HepG2 (cell line): ENCODE results near the gene FSD1. TPM values are rescaled to one million over a fixed set of nuclear protein-coding genes. Genes with fewer than 3 reads are reported as not detected.

Experiments used
- CBX1 ChIP-seq: IDR thresholded peaks from one replicate; pipeline ENCODE4 v1.6.1; 2016; ENCODE audit warnings: antibody characterized with exemption, low read depth
- KLF9 ChIP-seq: IDR thresholded peaks from 2 replicates; pipeline ENCODE4 v1.6.1; 2016; ENCODE audit warnings: low read depth
- MEIS1 ChIP-seq: sonication (generic); formaldehyde crosslinking; IDR thresholded peaks from 2 replicates; pipeline ENCODE4 v1.9.0; 2021; ENCODE audit warnings: mild to moderate bottlenecking, missing genetic modification reagents, moderate library complexity, borderline replicate concordance
- MTF1 ChIP-seq: sonication (generic); formaldehyde crosslinking; IDR thresholded peaks from 2 replicates; pipeline ENCODE4 v1.5.0; 2020; ENCODE audit warnings: missing genetic modification reagents
- NRL ChIP-seq: sonication (generic); formaldehyde crosslinking; IDR thresholded peaks from 2 replicates; pipeline ENCODE4 v1.5.0; 2020; ENCODE audit warnings: missing genetic modification reagents, mild to moderate bottlenecking, moderate library complexity, borderline replicate concordance
- PHF20 ChIP-seq: sonication (generic); formaldehyde crosslinking; IDR thresholded peaks from 2 replicates; pipeline ENCODE4 v1.5.0; 2020; ENCODE audit warnings: mild to moderate bottlenecking, missing genetic modification reagents
- STAT5B ChIP-seq: sonication (generic); formaldehyde crosslinking; IDR thresholded peaks from 2 replicates; pipeline ENCODE4 v1.4.0; 2020; ENCODE audit warnings: missing genetic modification reagents
- ZBTB26 ChIP-seq: IDR thresholded peaks from 2 replicates; pipeline ENCODE4 v1.6.1; 2016; ENCODE audit warnings: missing compliant biosample characterization, missing genetic modification reagents, borderline replicate concordance
- ZNF10 ChIP-seq: sonication (generic); formaldehyde crosslinking; IDR thresholded peaks from 2 replicates; pipeline ENCODE4 v1.4.0; 2020; ENCODE audit warnings: mild to moderate bottlenecking, low read depth, missing genetic modification reagents, borderline replicate concordance
- ZNF280D ChIP-seq: sonication (generic); formaldehyde crosslinking; IDR thresholded peaks from 2 replicates; pipeline ENCODE4 v1.5.1; 2020; ENCODE audit warnings: mild to moderate bottlenecking, missing genetic modification reagents
- ZNF292 ChIP-seq: sonication (generic); formaldehyde crosslinking; IDR thresholded peaks from 2 replicates; pipeline ENCODE4 v1.8.1; 2022; ENCODE audit warnings: mild to moderate bottlenecking, low read depth, missing genetic modification reagents, borderline replicate concordance
- ZNF512B ChIP-seq: sonication (generic); formaldehyde crosslinking; IDR thresholded peaks from 2 replicates; pipeline ENCODE4 v1.5.1; 2020; ENCODE audit warnings: missing genetic modification reagents, mild to moderate bottlenecking, borderline replicate concordance
- ZNF574 ChIP-seq: sonication (generic); formaldehyde crosslinking; IDR thresholded peaks from 2 replicates; pipeline ENCODE4 v1.4.0; 2020; ENCODE audit warnings: missing genetic modification reagents
- ZNF713 ChIP-seq: sonication (generic); formaldehyde crosslinking; IDR thresholded peaks from 2 replicates; pipeline ENCODE4 v1.4.0; 2020; ENCODE audit warnings: mild to moderate bottlenecking, missing genetic modification reagents
- ZNF724P ChIP-seq: sonication (generic); formaldehyde crosslinking; IDR thresholded peaks from 2 replicates; pipeline ENCODE4 v1.8.0; 2022; ENCODE audit warnings: missing genetic modification reagents, borderline replicate concordance
- ZNF775 ChIP-seq: sonication (generic); formaldehyde crosslinking; IDR thresholded peaks from 2 replicates; pipeline ENCODE4 v1.4.0; 2020; ENCODE audit warnings: missing genetic modification reagents, mild to moderate bottlenecking, moderate library complexity, borderline replicate concordance
- ZNF780A ChIP-seq: sonication (generic); formaldehyde crosslinking; IDR thresholded peaks from 2 replicates; pipeline ENCODE4 v1.8.0; 2022; ENCODE audit warnings: mild to moderate bottlenecking, missing genetic modification reagents, moderate library complexity
- ZNF839 ChIP-seq: sonication (generic); formaldehyde crosslinking; IDR thresholded peaks from 2 replicates; pipeline ENCODE4 v1.4.0; 2020; ENCODE audit warnings: missing genetic modification reagents, mild to moderate bottlenecking, borderline replicate concordance
- polyA plus RNA-seq, 8 experiments: library from polyadenylated mRNA; depleted of rRNA in 3 of 8; stranded (reverse) in 7 of 8; unstranded in 1 of 8; fragments of >200 nt; fragmentation: Illumina TruSeq in 4 of 8; extraction: Trizol in 4 of 8; gene quantifications; 2 replicates each; pipeline versions ENCODE4 v1.2.1 to v1.2.3, GENCODE V29; 2011 to 2016; ENCODE audit warnings: low read depth in 4 of 8, missing spikeins in 1 of 8, mixed read lengths in 1 of 8; ENCODE audit not compliant: insufficient read depth in 1 of 8
- total RNA-seq, 5 experiments: library from RNA; depleted of rRNA; stranded (reverse); fragments of >200 nt; fragmentation: Illumina TruSeq; extraction: Trizol; gene quantifications; 2 replicates each; pipeline ENCODE4 v1.2.3, GENCODE V29; 2016; ENCODE audit warnings: low read depth in 1 of 5

Gene FSD1
- total and polyA plus RNA-seq, 2 of the 13 experiments (the other 11 are each of a cell fraction or from before 2014, with no cell fraction given), result 0.29 to 0.66 TPM

GRCh38 chr19:4310247-4311121, 6.1 kb downstream of the FSD1 start (continued):
- TF ChIP-seq ZNF574 (CRISPR knock-in tag) (peak; percentile 90), ZNF780A (CRISPR knock-in tag) (no peak; the same call in 1 of the 2 replicates), ZNF280D (CRISPR knock-in tag) (peak; percentile 88), ZNF775 (CRISPR knock-in tag) (no peak), PHF20 (CRISPR knock-in tag) (peak; percentile 80), KLF9 (CRISPR knock-in tag) (0 out of 2 replicates have a peak, but pooled peaks have one; percentile 71), ZNF839 (CRISPR knock-in tag) (no peak), ZNF512B (CRISPR knock-in tag) (no peak), MEIS1 (CRISPR knock-in tag) (peak; percentile 23; the same call in 1 of the 2 replicates), STAT5B (CRISPR knock-in tag) (peak; percentile 87), ZBTB26 (CRISPR knock-in tag) (peak; percentile 70; the same call in 1 of the 2 replicates), ZNF10 (CRISPR knock-in tag) (no peak), CBX1 (no peak), ZNF292 (CRISPR knock-in tag) (peak; percentile 69), NRL (peak; percentile 54; the same call in 1 of the 2 replicates), MTF1 (CRISPR knock-in tag) (no peak), ZNF724P (CRISPR knock-in tag) (peak; percentile 61; the same call in 1 of the 2 replicates), ZNF713 (CRISPR knock-in tag) (no peak)
